ENCODE measurements around the gene TOR4A. TPM values are rescaled to one million over a fixed set of nuclear protein-coding genes. Genes with fewer than 3 reads are reported as not detected.

The TOR4A gene
- total and polyA plus RNA-seq, 2 experiments from 2014 or later, result 2.0 to 19.0 TPM

DNA sequence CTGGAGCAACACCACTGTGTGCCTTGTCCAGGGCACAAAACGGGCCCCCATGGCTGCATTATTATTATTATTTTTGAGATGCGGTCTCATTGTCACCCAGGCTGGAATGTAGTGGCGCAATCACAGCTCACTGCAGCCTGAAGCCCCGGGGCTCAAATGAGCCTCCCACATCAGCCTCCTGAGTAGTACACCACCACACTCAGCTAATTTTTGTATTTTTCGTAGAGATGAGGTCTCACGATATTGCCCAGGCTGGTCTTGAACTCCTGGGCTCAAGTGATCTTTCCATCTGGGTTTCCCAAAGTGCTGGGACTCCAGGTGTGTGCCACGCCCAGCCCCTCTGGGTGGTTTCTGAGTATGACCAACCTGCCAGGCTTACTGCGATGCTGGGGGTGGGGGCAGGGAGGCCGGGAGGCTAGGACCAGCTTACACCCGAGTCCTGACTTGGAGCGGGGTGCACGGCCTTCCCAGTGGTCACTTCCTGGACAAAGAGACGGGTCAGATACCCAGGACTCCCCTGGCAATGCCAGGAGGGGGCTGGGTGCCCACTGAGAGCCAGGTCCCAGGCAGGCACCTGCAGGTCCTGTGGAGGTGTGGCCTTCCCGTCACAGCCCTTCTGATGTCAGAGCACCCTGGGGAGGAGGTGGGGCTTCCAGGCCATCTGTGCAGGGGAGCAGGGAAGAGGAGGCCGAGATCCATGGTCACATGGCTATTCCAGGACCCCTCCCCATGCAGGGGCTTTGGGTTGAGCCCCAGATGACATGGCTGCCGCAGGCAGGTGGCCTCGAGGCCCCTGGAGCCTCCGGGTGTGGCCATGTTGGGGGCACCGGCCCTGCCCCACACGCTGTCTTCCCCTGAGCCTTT is 32.9 kb downstream of the TOR4A start (continued):
- TF ChIP-seq, protein P1, sequence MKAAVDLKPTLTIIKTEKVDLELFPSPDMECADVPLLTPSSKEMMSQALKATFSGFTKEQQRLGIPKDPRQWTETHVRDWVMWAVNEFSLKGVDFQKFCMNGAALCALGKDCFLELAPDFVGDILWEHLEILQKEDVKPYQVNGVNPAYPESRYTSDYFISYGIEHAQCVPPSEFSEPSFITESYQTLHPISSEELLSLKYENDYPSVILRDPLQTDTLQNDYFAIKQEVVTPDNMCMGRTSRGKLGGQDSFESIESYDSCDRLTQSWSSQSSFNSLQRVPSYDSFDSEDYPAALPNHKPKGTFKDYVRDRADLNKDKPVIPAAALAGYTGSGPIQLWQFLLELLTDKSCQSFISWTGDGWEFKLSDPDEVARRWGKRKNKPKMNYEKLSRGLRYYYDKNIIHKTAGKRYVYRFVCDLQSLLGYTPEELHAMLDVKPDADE (IDR thresholded peaks at IDR 0.05), result no peak
- no peak for TF ChIP-seq JUNB (IDR thresholded peaks at IDR 0.05; ENCODE audit: unreplicated experiment)

DNA sequence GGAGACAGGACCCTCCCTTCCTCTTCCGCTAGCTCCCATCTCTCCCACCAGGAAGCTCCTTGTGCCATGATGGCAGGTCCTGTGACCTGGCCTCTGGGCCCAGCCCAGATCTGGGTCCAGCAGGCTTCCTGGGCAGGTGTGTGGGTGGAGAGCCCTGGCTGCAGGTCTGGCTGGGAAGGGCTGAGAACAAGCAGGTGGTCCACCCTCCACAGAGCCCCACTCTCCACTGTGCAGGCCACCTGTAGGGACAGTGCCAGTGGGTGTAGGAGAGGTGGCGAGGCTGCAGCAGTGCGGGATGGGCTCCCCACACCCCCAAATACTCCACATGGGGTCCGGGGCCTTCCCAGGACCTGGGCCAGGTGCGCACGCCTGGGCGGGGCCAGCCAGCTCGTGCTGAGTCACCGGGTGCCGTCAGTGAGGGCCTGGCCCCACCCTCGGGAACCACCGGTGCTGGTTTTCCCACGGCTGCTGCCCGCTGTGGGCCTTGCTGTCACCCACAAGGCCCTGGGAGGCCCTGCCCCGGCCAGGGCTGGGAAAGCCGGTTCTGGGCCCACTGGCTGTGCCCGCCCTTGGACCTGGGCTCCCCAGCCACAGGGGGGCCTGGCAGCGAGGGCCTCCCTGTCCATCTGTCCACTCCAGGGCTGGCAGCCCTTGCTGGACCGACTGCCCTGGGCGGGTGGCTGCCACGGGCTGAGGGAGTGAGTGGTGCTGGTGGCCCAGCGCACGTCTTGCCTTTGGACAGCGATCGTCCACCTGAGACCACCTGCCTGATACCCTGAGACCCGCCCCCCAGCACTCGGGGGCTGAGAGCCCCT is 33.9 kb downstream of the TOR4A start:
- Histone ChIP-seq H2AFZ (no peak overlapping the region), H3K36me3 (ENCODE audit: insufficient read depth) (no peaks in the 10 kb centered on the region), H3K9me2 (ENCODE audit: insufficient read depth) (no peaks in the 10 kb centered on the region), H3F3A (replicated peaks; ENCODE audit: low read depth) (no peaks in the 10 kb centered on the region), H3K4me2 (no peak overlapping the region), H3K79me2 (replicated peaks; ENCODE audit: insufficient read depth) (no peaks in the 10 kb centered on the region), H3K4me3 (no peak overlapping the region), H3K27ac (ENCODE audit: low read depth) (no peak overlapping the region), H4K20me1 (replicated peaks; ENCODE audit: insufficient read depth) (no peaks in the 10 kb centered on the region), H3K27me3 (ENCODE audit: insufficient read depth) (no peaks in the 10 kb centered on the region), H3K4me1 (ENCODE audit: insufficient read depth) (peaks cover 8% of the 10 kb centered on the region; the same call in 1 of the 2 replicates)
- Mint-ChIP-seq H3K9me3 (no peaks in the 10 kb centered on the region), H3K27ac (no peak overlapping the region), H3K36me3 (ENCODE audit: low read depth) (no peaks in the 10 kb centered on the region), H3K4me1 (peaks cover 11% of the 10 kb centered on the region), H3K27me3 (ENCODE audit: insufficient read depth, low read depth, poor library complexity) (peaks cover 7% of the 10 kb centered on the region), H3K4me3 (no peak overlapping the region)
- no peak for ATAC-seq
- no peak for DNase-seq (ENCODE audit: low spot score)
- TF ChIP-seq ZNF331 (CRISPR knock-in tag; IDR thresholded peaks at IDR 0.05; ENCODE audit: low read depth) (no peak), EZH2 (IDR thresholded peaks at IDR 0.05; ENCODE audit: low read depth, unreplicated experiment) (no peak), CREB1 (CRISPR knock-in tag; IDR thresholded peaks at IDR 0.05; ENCODE audit: low read depth) (no peak), STAT1 (IDR thresholded peaks at IDR 0.05; ENCODE audit: unreplicated experiment) (no peak), EZH2phosphoT487 (IDR thresholded peaks at IDR 0.05; ENCODE audit: unreplicated experiment) (no peak), NANOG (IDR thresholded peaks at IDR 0.05; ENCODE audit: borderline replicate concordance) (no peak), ZNF114 (CRISPR knock-in tag; IDR thresholded peaks at IDR 0.05) (no peak)
- TF ChIP-seq, protein P1 (IDR thresholded peaks at IDR 0.05), result no peak
- TF ChIP-seq, protein P2, sequence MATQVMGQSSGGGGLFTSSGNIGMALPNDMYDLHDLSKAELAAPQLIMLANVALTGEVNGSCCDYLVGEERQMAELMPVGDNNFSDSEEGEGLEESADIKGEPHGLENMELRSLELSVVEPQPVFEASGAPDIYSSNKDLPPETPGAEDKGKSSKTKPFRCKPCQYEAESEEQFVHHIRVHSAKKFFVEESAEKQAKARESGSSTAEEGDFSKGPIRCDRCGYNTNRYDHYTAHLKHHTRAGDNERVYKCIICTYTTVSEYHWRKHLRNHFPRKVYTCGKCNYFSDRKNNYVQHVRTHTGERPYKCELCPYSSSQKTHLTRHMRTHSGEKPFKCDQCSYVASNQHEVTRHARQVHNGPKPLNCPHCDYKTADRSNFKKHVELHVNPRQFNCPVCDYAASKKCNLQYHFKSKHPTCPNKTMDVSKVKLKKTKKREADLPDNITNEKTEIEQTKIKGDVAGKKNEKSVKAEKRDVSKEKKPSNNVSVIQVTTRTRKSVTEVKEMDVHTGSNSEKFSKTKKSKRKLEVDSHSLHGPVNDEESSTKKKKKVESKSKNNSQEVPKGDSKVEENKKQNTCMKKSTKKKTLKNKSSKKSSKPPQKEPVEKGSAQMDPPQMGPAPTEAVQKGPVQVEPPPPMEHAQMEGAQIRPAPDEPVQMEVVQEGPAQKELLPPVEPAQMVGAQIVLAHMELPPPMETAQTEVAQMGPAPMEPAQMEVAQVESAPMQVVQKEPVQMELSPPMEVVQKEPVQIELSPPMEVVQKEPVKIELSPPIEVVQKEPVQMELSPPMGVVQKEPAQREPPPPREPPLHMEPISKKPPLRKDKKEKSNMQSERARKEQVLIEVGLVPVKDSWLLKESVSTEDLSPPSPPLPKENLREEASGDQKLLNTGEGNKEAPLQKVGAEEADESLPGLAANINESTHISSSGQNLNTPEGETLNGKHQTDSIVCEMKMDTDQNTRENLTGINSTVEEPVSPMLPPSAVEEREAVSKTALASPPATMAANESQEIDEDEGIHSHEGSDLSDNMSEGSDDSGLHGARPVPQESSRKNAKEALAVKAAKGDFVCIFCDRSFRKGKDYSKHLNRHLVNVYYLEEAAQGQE (IDR thresholded peaks at IDR 0.05; ENCODE audit: unreplicated experiment), result no peak
- TF ChIP-seq, protein P3, sequence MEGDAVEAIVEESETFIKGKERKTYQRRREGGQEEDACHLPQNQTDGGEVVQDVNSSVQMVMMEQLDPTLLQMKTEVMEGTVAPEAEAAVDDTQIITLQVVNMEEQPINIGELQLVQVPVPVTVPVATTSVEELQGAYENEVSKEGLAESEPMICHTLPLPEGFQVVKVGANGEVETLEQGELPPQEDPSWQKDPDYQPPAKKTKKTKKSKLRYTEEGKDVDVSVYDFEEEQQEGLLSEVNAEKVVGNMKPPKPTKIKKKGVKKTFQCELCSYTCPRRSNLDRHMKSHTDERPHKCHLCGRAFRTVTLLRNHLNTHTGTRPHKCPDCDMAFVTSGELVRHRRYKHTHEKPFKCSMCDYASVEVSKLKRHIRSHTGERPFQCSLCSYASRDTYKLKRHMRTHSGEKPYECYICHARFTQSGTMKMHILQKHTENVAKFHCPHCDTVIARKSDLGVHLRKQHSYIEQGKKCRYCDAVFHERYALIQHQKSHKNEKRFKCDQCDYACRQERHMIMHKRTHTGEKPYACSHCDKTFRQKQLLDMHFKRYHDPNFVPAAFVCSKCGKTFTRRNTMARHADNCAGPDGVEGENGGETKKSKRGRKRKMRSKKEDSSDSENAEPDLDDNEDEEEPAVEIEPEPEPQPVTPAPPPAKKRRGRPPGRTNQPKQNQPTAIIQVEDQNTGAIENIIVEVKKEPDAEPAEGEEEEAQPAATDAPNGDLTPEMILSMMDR (conservative IDR thresholded peaks at IDR 0.05; ENCODE audit: low read depth in 2 of 2), result no peak

Measured in GM23338 (cell line).